ENCODE results near the gene C9orf78. TPM values are rescaled to one million over a fixed set of nuclear protein-coding genes. Genes with fewer than 3 reads are reported as not detected.
"Not testable (repeated sequence)": the region's sequence is repeated elsewhere in the genome, so short reads cannot be mapped to it uniquely, and the experiment has no call there.

The C9orf78 gene
- total RNA-seq, 1 experiment from 2014 or later = 75.3 TPM

- no peak for DNase-seq (ENCODE audit: low spot score)
Measured at GRCh38 chr9:129812385-129812784, 22.7 kb downstream of the C9orf78 start.

- DNase-seq (ENCODE audit: low spot score) = no peak
Measured at GRCh38 chr9:129811967-129812363, 23.1 kb downstream of the C9orf78 start.

DNA sequence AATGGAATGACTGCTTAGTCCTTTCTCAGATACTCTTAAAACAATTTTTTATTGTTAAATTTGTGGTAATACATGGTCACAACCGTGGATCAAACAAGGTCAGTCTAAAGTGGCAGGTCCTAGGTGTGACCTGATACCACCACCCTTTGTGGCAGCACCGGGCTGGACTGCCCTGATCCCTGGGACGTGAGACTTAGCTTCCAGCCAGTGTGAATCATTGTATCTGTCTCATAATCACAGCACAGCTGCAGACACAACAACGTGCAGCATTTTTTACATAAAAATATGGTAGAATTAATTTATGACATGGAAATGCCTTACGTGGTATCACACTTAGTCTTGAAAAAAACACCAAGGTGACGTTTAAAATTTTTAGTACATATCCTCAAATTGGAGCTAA is 24.3 kb downstream of the C9orf78 start:
- DNase-seq (ENCODE audit: low spot score) = no peak

DNA sequence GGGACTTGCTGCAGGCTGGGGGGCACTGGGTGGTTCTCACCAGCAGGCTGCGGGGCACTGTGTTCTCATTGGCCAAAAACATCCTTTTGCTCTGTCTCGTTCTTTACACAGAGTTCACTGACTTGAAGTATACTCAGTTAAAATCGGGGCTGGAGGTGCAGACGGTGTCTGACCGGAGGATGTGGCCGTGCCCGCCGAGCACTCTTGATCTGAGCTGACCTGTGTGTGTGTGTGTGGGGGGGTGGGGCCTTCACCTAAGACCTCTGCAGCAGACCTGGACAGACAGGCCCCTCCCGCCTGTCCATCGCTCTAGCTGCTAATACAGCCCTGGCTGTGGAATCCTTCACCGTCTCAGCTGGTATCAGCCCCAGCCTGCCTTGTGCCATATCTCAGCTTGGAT is 25.0 kb downstream of the C9orf78 start:
- DNase-seq (ENCODE audit: low spot score) = no peak

- DNase-seq (ENCODE audit: low spot score) = no peak
Measured at GRCh38 chr9:129809346-129809745, 25.7 kb downstream of the C9orf78 start.

DNA sequence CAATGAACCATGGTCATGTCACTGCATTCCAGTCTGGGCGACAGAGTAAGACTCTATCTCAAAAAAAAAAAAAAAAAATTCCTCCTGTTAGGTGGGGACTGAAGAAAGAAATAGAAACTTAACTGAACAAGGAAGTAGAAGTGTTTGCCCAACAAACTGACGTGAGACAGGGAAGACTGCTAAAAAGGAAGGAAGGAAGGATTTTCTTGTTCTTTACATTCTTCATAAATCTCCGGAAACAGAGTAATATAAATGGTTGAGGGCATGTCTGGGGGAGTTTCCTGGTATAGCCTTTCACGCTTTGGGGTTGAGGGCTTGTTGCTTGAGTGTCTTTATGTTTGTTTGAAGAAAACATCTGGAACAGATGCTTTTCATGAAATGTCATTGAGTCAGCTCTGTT is 29.0 kb downstream of the C9orf78 start:
- DNase-seq (ENCODE audit: low spot score) = no peak

DNA sequence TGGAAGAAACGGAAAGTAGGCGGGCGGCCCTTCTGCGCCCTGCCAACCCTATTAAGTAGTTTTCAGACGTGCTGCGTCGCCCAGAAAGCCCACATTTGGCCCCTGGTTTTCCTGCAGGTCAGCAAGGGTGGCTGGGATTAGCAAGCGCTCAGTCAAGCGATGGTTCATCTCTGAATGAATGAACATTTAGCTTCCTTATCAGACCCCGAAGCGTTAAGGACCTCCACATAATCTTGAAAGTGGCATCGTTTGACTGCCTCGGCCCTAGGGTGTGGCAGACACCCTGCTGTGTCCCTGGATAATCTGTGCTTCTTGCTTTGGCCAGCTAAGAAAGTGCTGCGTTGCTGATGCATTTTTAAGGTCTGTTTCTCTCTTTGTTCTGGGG is 31.4 kb downstream of the C9orf78 start:
- DNase-seq (ENCODE audit: low spot score) = peak; percentile 22

DNA sequence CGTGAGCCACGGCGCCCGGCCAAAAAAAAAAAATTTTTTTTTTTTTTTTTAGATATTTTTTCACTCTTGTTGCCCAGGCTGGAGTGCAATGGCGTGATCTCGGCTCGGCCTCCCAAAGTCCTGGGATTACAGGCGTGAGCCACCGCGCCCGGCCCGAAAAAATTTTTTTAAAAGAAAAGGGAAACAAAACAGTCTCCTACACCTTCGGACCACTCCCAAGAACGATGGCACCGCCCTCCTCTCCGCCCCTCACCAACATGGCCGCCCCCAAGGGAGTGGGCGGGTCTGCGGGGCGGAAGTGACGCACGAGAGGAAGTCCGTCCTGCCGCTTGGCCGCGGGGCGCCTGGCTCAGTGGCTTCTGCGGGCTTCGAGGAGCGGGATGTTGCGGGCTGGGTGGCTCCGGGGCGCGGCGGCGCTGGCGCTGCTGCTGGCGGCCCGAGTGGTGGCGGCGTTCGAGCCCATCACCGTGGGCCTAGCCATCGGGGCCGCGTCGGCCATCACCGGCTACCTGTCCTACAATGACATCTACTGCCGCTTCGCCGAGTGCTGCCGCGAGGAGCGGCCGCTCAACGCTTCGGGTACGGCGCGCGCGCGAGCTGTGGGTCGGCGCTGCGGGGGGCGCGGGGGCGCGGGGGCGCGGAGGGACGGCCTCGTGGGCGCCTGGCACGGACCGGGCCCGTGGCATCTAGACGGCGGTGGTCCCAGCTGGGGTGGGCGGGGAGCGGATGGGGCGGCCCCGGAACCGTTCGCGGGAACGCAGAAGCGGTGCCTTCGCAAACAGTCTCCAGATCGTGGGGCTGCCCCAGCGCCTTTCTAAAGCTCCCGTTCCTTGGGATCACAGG is 32.0 kb downstream of the C9orf78 start, which contains the start of gene TOR1B:
TOR1B (plus strand) TSS at position 352 of the 843 bp plus-strand sequence; CDS start at position 381, 29 bp downstream.
- peak; percentile 85 for DNase-seq (ENCODE audit: low spot score)

DNA sequence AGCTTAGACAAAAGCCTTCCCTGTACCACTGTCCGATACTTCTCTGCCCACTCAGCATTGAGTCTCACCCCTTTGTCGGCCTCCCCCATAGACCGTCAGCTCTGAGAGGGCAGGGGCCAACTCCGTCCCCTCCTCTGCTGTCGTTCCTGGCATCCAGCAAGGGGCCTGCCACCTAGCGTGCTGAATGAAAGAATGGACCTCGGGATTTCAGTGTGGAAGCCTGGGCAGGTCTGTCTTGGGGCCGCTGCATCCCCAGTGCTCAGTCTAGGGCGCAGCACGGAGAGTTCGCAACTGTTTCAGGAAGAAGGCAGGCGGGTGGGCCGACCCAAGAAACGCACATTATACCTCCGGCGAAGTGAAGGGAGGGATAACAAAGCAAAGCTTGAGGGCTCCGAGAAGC is 33.6 kb downstream of the C9orf78 start:
- no peak for DNase-seq (ENCODE audit: low spot score)

GRCh38 chr9:129798973-129799372 is 36.1 kb downstream of the C9orf78 start:
- DNase-seq (ENCODE audit: low spot score) = no peak

- not testable (repeated sequence) for DNase-seq (ENCODE audit: low spot score)
Measured at GRCh38 chr9:129796029-129796428, 39.0 kb downstream of the C9orf78 start.

DNA sequence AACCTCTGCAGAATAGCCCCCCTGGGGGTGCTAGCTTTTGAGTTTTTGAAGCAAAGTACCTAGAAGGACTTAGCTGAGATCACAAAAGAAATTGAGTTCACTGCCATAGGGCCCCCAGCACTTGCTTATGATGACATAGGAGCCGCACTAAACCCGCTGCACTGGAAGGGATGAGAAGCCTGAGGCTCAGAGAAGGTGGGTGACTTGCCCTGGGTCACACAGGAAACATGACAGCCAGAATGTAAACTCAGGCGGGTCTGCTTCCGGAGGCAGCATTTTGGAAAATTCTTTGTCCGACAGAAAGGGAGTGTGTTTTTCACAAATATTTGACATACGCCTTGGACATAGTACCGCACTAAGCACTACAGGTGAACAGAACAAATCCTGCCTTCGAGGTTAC is 40.5 kb downstream of the C9orf78 start:
- DNase-seq (ENCODE audit: low spot score) = no peak

- DNase-seq (ENCODE audit: low spot score) = no peak
Measured at GRCh38 chr9:129786481-129786880, 48.6 kb downstream of the C9orf78 start.

DNA sequence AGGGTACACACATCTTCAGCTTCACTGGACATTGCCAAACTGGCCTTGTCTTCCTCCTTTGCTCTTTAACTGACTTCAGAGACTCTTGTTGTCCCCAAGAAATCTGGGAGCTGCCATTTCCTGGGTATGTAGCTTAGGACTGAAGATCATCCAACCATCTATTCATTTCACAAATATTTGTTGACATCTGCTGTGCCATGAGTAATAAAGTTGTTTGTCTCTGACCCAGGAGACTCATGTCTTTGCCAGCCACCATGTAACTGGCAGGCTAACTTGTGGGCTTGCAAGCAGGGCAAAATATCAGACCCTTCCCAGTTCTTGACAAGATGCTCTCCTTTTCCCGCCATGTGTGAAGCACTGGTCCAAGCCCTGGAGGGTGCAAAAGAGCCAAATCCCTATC is 49.2 kb downstream of the C9orf78 start:
- no peak for DNase-seq (ENCODE audit: low spot score)

DNA sequence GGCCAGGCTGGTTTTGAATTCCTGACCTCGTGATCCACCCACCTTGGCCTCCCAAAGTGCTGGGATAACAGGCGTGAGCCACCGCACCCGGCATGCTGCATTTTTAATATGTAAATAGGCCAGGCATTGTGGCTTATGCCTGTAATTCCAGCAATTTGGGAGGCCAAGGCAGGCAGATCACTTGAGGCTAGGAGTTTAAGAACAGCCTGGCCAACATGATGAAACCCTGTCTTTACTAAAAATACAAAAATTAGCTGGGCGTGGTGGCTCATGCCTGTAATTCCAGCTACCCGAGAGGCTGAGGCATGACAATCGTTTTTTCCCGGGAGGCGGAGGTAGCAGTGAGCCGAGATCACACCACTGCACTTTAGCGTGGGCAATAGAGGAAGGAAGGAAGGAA is 50.1 kb downstream of the C9orf78 start:
- not testable (repeated sequence) for DNase-seq (ENCODE audit: low spot score)

DNA sequence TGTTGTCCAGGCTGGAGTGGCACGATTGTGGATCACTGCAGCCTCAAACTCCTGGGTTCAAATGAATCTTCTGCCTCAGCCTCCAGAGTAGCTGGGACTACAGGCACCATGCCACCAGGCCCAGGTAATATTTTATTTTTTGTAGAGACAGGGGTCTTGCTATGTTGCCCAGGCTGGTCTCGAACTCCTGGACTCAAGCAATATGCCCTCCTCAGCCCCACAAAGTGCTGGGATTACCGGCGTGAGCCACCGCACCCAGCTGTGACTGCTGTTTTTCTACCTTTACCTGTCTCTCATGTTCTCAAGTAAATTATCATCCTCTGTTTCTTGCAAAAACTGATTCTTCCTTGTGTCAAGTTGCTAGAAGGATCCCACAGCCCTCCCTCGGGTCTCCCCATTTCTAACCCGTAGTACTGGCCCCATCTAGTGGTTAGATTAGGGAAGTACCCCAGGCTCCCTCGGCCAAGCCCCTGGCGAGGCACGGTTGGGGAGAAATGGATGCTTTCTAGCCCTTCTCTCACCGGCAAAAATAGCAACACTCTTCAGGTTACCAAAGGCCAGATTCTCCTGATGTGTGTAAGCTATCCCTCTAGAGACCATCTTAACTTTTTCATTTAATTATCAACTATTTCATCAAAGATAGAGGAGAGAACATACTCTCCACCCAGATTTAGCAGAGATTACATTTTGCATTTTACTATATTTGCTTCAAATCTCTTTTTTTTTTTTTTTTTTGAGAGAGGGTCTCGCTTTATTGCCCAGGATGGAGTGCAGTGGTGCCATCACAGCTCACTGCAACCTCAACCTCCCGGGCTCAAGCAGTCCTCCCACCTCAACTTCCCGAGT is 51.3 kb downstream of the C9orf78 start:
- peak; percentile 54 for DNase-seq (ENCODE audit: low spot score)

GRCh38 chr9:129781981-129782380 is 53.1 kb downstream of the C9orf78 start:
- DNase-seq (ENCODE audit: low spot score) = no peak

DNA sequence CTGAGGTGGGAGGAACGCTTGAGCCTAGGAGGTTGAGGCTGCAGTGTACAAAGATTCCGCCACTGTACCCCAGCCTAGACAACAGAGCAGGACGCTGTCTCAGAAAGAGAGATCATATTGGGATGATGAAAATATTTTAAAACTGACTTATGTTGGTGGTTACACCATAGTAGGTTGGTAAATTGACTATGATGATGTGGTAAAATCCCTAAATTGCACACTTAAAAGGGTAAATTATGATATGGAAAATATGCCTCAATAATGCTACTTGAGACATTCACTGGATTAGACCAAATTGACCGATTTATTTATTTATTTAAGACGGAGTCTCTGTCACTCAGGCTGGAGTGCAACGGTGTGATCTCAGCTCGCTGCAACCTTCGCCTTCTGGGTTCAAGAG is 53.9 kb downstream of the C9orf78 start:
- DNase-seq (ENCODE audit: low spot score) = no peak

GRCh38 chr9:129779560-129780190 is 55.4 kb downstream of the C9orf78 start:
- no peak for DNase-seq (ENCODE audit: low spot score)

DNA sequence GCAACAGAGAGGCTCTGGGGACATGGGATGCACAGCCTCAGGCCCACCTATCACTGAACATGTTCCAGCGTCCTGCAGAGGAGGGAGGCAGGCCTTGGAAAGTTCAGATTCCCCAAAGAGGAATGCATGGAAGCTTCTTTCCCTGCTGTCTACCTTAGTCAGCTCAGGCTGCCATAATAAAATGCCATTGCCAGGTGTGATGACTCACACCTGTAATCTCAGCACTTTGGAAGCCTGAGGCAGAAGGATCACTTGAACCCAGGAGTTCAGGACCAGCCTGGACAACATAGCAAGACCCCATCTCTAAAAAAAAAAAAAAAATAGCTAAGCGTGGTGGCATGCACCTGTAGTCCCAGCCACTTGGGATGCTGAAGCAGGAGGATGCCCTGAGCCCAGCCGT is 56.6 kb downstream of the C9orf78 start:
- DNase-seq (ENCODE audit: low spot score) = no peak

DNA sequence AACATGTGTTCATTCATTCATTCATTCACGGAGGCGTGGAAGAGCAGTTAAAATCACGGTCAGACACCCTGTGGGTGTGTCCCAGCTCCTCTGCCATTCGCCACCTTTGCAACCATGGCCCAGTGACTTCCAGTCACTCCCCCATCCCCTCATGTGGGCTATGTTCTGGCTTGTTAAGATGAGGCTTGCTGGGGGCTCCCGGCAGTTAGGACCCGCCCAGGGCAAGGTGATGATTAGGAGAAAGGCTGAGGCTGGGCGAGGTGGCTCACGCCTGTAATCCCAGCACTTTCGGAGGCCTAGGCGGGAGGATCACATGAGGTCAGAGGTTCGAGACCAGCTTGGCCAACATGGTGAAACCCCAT is 57.3 kb downstream of the C9orf78 start:
- no peak for DNase-seq (ENCODE audit: low spot score)
